Muscle of leg (tissue), 9 donors: ENCODE data around the gene PM20D2. TPM values are rescaled to one million over a fixed set of nuclear protein-coding genes. Genes with fewer than 3 reads are reported as not detected.

Source experiments
- polyA plus RNA-seq, 8 donors: library from polyadenylated mRNA; unstranded; fragments of 120-200 nt; gene quantifications; one replicate each; pipeline versions ENCODE4 v1.2.1 to v1.2.3, GENCODE V29; 2013; ENCODE audit warnings: inconsistent platforms in 1 of 8, low replicate concordance in 1 of 8; ENCODE audit not compliant: insufficient read length in 8 of 8, insufficient read depth in 1 of 8
- total RNA-seq: library from RNA; stranded (reverse); fragments of 120-200 nt; gene quantifications from one replicate; pipeline ENCODE4 v1.2.4, GENCODE V29; 2013

Gene PM20D2
- total and polyA plus RNA-seq, 9 donors = 24.3 to 41.0 (median 31.9) TPM

Other genes with a start within 250 kb of the PM20D2 start
- 16.4 TPM for gene RNGTT, start 182.4 kb upstream of the PM20D2 start, total RNA-seq
- 10 to 100 TPM in 5 of 8 donors, 1 to 10 TPM in 3; 7.5 to 11.3 (median 10.4) TPM for gene RNGTT, start 182.4 kb upstream of the PM20D2 start, polyA plus RNA-seq
- 97.3 TPM for gene PNRC1, start 65.3 kb upstream of the PM20D2 start, total RNA-seq
- 100 to 1,000 TPM in 3 of 8 donors, 10 to 100 TPM in 5; 66.8 to 105 (median 93.8) TPM for gene PNRC1, start 65.3 kb upstream of the PM20D2 start, polyA plus RNA-seq
- 2.8 TPM for gene SRSF12, start 28.0 kb upstream of the PM20D2 start, total RNA-seq
- 1 to 10 TPM; 3.3 to 5.4 (median 4.0) TPM for gene SRSF12, start 28.0 kb upstream of the PM20D2 start, polyA plus RNA-seq
- 0.40 TPM for gene GABRR1, start 71.3 kb downstream of the PM20D2 start, total RNA-seq
- gene GABRR1, start 71.3 kb downstream of the PM20D2 start, polyA plus RNA-seq = 1 to 10 TPM in 1 of 8 donors, under 1 TPM in 7; 0.47 to 1.1 (median 0.88) TPM
- 0.53 TPM for gene GABRR2, start 169.2 kb downstream of the PM20D2 start, total RNA-seq
- 1 to 10 TPM in 3 of 8 donors, under 1 TPM in 5; 0.41 to 2.1 (median 0.87) TPM for gene GABRR2, start 169.2 kb downstream of the PM20D2 start, polyA plus RNA-seq
- 28.3 TPM for gene UBE2J1, start 206.7 kb downstream of the PM20D2 start, total RNA-seq
- 10 to 100 TPM; 34.6 to 45.9 (median 37.3) TPM for gene UBE2J1, start 206.7 kb downstream of the PM20D2 start, polyA plus RNA-seq